ENCODE measurements around the gene LRRC38.
"Not testable (repeated sequence)": the region's sequence is repeated elsewhere in the genome, so short reads cannot be mapped to it uniquely, and the experiment has no call there.

The LRRC38 gene

DNA sequence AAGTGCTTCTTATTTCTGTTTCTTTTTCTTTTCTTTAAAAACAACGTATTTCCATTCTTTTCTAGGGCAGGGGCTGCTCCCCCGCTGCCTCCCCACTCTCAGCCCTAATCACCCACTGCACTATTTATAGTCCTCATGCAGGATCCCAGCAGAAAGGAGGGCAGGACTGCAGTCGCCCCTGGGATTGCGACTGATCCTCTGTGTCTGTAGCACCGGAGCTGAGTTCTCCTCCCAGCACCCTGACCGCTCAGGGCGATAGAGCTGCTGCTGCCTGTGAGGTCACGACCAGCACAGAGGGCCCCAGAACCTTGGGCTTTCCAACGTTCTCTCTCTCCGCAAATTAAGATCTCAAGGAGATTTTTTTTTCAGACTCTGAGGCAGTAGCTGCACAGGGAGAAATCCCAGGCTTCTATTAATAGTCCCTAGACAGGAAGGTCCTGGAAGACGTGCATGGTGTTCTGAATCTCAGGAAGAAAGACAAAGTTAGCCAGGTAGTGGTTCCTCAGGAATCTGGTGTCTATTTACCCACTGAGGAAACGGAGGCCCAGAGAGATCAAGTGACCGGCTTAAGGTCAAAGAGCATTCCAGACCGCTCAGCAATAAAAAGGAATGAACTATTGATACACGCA is 56.8 kb downstream of the LRRC38 start:
- no peak for DNase-seq

DNA sequence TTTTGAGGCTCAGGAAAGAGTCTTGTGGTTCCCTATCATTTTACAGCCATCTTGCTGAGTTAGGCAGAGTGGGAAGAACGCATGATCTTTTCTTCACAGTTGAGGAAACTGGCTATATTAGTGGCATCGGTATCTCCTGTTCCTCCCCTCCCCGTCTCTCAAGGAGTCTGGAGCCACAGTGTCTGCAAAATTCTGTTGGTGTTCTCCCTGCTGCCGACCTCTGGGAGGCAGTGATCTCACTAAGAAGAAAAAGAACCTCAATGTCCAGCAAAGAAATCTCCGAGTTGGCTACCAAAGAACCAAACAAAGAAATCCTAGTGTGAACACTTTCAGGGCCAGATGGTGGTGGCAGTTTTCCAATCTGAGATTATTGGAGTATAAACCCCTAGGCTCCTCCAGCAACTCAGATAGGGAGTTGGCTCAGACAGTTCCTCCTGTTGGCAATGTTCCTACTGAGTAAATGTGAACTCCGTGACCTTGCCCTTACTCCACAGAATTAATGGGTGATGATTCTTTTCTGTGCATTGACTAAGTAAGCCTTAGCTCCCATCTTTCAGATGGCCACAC is 62.3 kb downstream of the LRRC38 start:
- DNase-seq = no peak

DNA sequence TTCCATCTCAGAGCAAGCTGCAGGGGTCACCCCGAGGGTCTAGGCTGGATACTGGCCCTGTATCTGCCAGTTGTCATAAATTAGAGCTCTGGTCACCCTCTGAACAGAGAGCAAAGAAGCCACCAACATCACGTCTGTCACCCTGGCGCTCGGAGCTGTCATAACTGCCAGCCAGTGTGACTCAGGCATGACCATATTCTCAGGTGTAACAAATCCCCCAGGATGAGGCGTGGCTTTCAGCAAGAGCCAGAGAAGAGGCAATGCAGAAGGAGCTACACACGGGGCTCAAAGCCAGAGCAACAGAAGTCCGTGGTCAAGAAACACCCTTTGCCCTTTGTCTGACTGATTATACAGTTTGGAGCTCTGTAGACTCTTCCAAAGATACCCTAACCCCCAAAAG is 63.6 kb downstream of the LRRC38 start:
- DNase-seq = no peak

DNA sequence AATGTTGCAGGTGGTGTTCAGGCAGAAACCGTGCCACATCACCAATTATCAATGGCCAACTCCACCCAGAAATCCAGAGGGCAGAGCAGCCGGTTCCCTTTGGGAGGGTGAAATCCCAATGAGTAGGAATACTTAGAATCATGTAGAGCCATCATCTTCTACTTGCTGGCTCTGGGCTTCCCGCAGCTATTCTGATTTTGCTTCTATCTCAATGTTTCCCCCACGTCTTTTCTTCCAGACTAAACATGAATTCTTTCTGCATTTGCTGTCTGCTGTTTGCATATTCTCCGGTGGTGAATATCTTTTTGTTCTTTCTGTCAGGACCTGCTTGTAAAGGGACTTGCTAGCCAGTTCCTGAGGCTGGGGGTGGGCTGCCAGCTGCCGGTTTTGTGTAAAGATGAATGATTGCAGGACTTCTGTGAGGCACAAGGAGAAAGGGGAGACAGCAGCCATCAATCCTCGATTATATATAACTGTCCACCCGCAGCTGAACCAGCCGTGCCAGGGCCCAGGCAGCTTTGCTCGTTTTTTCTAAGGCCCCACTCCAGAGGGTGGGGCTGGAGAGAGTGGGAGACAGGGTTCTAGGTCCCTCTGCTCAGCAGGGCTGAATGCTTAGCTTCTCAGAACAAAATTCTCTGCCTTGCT is 70.3 kb downstream of the LRRC38 start:
- no peak for DNase-seq

DNA sequence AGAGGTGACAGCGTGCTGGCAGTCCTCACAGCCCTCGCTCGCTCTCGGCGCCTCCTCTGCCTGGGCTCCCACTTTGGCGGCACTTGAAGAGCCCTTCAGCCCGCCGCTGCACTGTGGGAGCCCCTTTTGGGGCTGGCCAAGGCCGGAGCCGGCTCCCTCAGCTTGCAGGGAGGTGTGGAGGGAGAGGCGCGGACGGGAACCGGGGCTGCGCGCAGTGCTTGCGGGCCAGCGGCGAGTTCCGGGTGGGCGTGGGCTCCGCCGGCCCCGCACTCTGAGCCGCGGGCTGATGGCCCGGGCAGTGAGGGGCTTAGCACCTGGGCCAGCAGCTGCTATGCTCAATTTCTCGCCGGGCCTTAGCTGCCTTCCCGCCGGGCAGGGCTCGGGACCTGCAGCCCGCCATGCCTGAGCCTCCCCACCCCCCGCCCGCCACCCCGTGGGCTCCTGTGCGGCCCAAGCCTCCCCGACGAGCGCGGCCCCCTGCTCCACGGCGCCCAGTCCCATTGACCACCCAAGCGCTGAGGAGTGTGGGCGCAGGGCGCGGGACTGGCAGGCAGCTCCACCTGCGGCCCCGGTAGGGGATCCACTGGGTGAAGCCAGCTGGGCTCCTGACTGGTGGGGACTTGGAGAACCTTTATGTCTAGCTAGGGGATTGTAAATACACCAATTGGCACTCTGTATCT is 74.6 kb downstream of the LRRC38 start:
- not testable (repeated sequence) for DNase-seq

DNA sequence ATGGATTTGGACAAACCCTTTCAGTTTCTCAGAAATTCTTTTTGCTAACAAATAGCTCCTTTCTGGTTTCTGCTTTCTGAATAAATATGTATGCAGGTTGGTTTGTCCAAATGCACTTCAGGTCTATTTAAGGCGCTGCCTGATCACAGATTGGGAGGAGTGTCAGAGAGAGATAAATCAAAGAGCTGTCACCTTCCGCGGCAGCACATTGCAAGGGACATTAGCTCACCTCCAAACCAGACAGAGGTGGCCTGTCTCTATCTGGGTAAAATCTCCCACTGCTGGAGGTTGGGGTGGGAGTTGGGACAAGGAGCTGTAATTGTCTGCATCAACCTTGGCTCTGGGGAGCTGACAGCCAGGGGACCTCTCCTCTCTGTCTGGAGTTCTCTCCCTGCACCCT is 78.3 kb downstream of the LRRC38 start:
- DNase-seq = no peak

DNA sequence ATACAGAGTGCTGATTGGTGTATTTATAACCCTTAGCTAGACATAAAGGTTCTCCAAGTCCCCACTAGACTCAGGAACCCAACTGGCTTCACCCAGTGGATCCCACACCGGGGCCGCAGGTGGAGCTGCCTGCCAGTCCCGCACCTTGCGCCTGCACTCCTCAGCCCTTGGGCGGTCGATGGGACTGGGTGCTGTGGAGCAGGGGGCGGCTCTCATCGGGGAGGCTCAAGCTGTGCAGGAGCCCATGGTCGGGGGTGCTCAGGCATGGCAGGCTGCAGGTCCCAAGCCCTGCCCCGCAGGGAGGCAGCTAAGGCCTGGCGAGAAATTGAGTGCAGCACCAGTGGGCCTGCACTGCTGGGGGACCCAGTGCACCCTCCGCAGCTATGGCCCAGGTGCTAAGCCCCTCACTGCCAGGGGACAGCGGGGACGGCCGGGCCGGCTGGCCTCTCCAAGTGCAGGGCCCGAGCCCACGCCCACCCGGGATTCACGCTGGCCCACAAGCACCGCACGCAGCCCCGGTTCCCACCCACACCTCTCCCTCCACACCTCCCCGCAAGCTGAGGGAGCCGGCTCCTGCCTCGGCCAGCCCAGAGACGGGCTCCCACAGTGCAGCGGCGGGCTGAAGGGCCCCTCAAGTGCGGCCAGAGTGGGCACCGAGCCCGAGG is 80.0 kb downstream of the LRRC38 start:
- not testable (repeated sequence) for DNase-seq

DNA sequence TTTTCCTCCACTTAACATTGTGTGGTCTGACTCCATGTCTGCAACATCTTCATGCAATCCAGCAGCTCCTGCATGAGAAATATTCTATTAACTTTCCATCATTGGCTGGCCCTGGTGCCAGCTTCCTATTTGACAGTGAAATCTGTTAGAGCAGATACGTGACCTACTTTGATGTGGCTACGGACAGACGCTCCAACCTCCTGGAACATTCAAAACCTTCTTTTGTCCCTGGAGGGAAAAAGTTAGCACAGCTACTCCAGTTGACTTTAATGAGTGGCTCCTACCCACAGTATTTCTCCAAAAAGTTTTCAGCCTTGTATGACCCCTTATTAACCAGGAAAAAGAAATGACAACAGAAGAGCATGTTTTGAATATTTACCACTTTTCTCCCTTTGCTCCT is 81.6 kb downstream of the LRRC38 start:
- no peak for DNase-seq

DNA sequence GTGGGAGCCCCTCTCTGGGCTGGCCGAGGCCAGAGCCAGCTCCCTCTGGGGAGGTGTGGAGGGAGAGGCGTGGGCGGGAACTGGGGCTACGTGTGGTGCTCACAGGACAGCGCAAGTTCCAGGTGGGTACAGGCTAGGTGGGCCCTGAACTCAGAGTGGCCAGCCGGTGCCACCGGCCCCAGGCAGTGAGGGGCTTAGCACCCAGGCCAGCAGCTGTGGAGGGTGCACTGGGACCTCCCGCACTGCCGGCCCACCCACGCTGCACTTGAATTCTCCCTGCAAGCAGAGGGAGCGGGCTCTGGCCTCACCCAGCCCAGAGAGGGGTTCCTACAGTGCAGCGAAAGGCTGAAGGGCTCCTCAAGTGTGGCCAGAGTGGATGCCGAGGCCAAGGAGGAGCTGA is 83.3 kb downstream of the LRRC38 start:
- DNase-seq = no peak
